AG10803 (cell line): ENCODE results near the gene SLN.
A peak's percentile ranks its signal among the peaks of the same experiment; 100 is the strongest.

ENCODE experiments used
- DNase-seq: peaks from one replicate; pipeline ENCODE4 v3.0.0; 2010; ENCODE audit warnings: low read depth
- H3K4me3 ChIP-seq: 2 replicates; pipeline ENCODE4 v1.5.1; 2011; ENCODE audit warnings: mild to moderate bottlenecking, low read length, control low read depth
- CTCF ChIP-seq: conservative IDR thresholded peaks from 2 replicates; pipeline ENCODE4 v1.5.1; 2011; ENCODE audit warnings: mild to moderate bottlenecking, low read length, control low read depth, inconsistent platforms

SLN gene

GRCh38 chr11:107750313-107750712 lies 38.5 kb upstream of the SLN start:
- no peak for DNase-seq
- no peak for TF ChIP-seq CTCF
- no peak overlapping the region for H3K4me3 ChIP-seq

DNA sequence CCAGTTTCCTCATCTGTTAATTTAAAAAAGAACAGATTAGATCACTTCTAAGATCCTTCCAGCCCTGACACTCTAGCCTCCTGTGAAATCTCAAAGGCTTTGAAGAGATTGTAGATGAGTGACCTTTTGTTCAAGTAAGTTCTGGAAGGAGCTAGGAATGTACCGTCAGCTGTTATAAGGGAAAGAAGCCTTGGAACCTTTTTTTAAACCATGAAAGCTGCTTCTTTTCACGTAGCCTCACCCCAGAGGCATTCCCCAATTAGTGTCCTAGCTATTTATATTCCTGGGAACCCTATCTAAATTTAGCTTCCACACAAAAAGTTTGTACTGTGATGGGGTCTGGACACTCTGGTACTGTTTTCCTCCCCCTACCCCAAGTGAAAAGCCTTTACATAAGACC lies 35.8 kb upstream of the SLN start:
- H3K4me3 ChIP-seq = no peak overlapping the region
- no peak for DNase-seq
- no peak for TF ChIP-seq CTCF

GRCh38 chr11:107744736-107745135 lies 32.9 kb upstream of the SLN start:
- no peak for TF ChIP-seq CTCF
- H3K4me3 ChIP-seq = no peak overlapping the region
- DNase-seq = no peak

DNA sequence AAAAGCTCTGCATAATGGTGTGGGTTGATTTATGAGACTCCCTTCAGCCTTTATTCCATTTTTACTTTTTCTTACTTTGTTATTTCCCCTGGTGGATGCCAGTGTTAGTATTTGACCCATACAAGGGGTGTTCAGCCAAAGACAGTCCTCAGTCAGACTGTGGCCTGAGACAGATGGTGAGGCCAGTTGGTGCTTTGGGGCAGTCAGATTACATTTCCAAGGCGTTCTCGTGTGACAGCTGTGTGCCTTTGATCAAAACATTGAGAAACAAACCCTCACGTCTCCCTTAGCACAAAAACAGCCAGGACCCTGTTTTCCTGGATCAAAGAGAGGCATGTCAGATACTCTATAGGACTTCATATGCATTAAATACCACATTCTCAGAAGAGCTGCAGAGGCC lies 31.3 kb upstream of the SLN start:
- no peak for TF ChIP-seq CTCF
- no peak overlapping the region for H3K4me3 ChIP-seq
- DNase-seq = no peak

GRCh38 chr11:107741044-107741823 lies 29.4 kb upstream of the SLN start:
- DNase-seq = peak; percentile 13
- no peak overlapping the region for H3K4me3 ChIP-seq
- TF ChIP-seq CTCF = peak; percentile 54

- H3K4me3 ChIP-seq = no peak overlapping the region
- no peak for TF ChIP-seq CTCF
- peak; percentile 41 for DNase-seq
Observed at GRCh38 chr11:107740271-107740670, 28.4 kb upstream of the SLN start.

GRCh38 chr11:107736546-107736945 lies 24.7 kb upstream of the SLN start:
- no peak overlapping the region for H3K4me3 ChIP-seq
- no peak for DNase-seq
- TF ChIP-seq CTCF = no peak
